IMR-90 (cell line): ENCODE measurements around the gene SH2D7. TPM values are rescaled to one million over a fixed set of nuclear protein-coding genes. Genes with fewer than 3 reads are reported as not detected.

Experiments used
- ATAC-seq: fragments of 200-7000 bp; cut with Tn5 transposase; 2 replicates; pipeline ENCODE4 v1.9.1; 2020; ENCODE audit warnings: low read depth, mild to moderate bottlenecking, moderate library complexity
- BruUV-seq: library from RNA; stranded (reverse); fragments of 400-500 nt; replicated peaks from 2 replicates; lab custom pipeline; 2021; lab: Mats Ljungman, UMichigan
- CTCF ChIA-PET: fragments of 300-600 bp; formaldehyde crosslinking; extraction: SDS; loops from one replicate; lab custom pipeline; 2021; ENCODE audit warnings: antibody characterized with exemption; lab: Yijun Ruan, JAX
- POLR2A ChIA-PET: fragments of 300-600 bp; sonication (Branson Sonifier 250); formaldehyde crosslinking; loops from one replicate; lab custom pipeline; 2022; ENCODE audit warnings: antibody characterized with exemption; ENCODE audit not compliant: unreplicated experiment; lab: Charles Lee
- DNase-seq: peaks from one replicate; pipeline ENCODE4 v3.0.0; 2013
- H2AFZ ChIP-seq: replicated peaks from 2 replicates; pipeline ENCODE3; 2013; ENCODE audit warnings: low read length, mild to moderate bottlenecking; ENCODE audit not compliant: poor library complexity
- H2AK5ac ChIP-seq: 2 replicates; pipeline ENCODE4 v1.6.1; 2013; ENCODE audit warnings: low read depth, low read length, inconsistent platforms
- H2AK9ac ChIP-seq: replicated peaks from 2 replicates; pipeline ENCODE3; 2013; ENCODE audit warnings: mild to moderate bottlenecking, low read depth, low read length, moderate library complexity; ENCODE audit not compliant: poor library complexity
- H2BK120ac ChIP-seq: 2 replicates; pipeline ENCODE4 v1.6.1; 2013; ENCODE audit warnings: low read depth, low read length, inconsistent platforms
- H2BK15ac ChIP-seq: 3 replicates; pipeline ENCODE4 v1.6.1; 2013; ENCODE audit warnings: low read depth, low read length, inconsistent platforms
- H2BK20ac ChIP-seq: 2 replicates; pipeline ENCODE4 v1.6.1; 2013; ENCODE audit warnings: low read depth, mild to moderate bottlenecking, inconsistent platforms, low read length, moderate library complexity
- H2BK5ac ChIP-seq: 2 replicates; pipeline ENCODE4 v1.6.1; 2013; ENCODE audit warnings: mild to moderate bottlenecking, low read depth, low read length, inconsistent platforms; ENCODE audit not compliant: poor library complexity, severe bottlenecking
- H3K14ac ChIP-seq: replicated peaks from 2 replicates; pipeline ENCODE4 v1.6.1; 2013; ENCODE audit warnings: low read depth, low read length, inconsistent platforms
- H3K18ac ChIP-seq: 2 replicates; pipeline ENCODE4 v1.6.1; 2013; ENCODE audit warnings: low read depth, low read length, control low read depth
- H3K23ac ChIP-seq: 2 replicates; pipeline ENCODE4 v1.6.1; 2013; ENCODE audit warnings: low read depth, low read length, inconsistent platforms
- H3K27ac ChIP-seq: 2 replicates; pipeline ENCODE4 v1.5.1; 2013; ENCODE audit warnings: mild to moderate bottlenecking, control low read depth, low read length; ENCODE audit not compliant: insufficient read depth
- H3K27me3 ChIP-seq: 2 replicates; pipeline ENCODE4 v1.6.1; 2013; ENCODE audit warnings: low read length; ENCODE audit not compliant: control insufficient read depth, insufficient read depth
- H3K36me3 ChIP-seq: 2 replicates; pipeline ENCODE4 v1.6.1; 2013; ENCODE audit warnings: low read length, mixed read lengths; ENCODE audit not compliant: control insufficient read depth, insufficient read depth
- H3K4ac ChIP-seq: 2 replicates; pipeline ENCODE4 v1.6.1; 2013; ENCODE audit warnings: low read depth, low read length, inconsistent platforms
- H3K4me1 ChIP-seq: 2 replicates; pipeline ENCODE4 v1.6.1; 2013; ENCODE audit warnings: low read length, mixed read lengths; ENCODE audit not compliant: control insufficient read depth, insufficient read depth
- H3K4me2 ChIP-seq: 2 replicates; pipeline ENCODE4 v1.6.1; 2013; ENCODE audit warnings: low read depth, mild to moderate bottlenecking, control low read depth, low read length, moderate library complexity
- H3K4me3 ChIP-seq: 2 replicates; pipeline ENCODE4 v1.5.1; 2013; ENCODE audit warnings: low read depth, mild to moderate bottlenecking, control low read depth, low read length, moderate library complexity; ENCODE audit not compliant: insufficient read depth
- H3K56ac ChIP-seq: 2 replicates; pipeline ENCODE4 v1.6.1; 2013; ENCODE audit warnings: low read length, inconsistent platforms; ENCODE audit not compliant: insufficient read depth; ENCODE audit errors: extremely low read depth
- H3K79me1 ChIP-seq, 2 experiments: 2 replicates each; pipeline ENCODE4 v1.6.1; 2013; ENCODE audit warnings: low read length in 2 of 2, inconsistent platforms in 1 of 2, low read depth in 1 of 2
- H3K9ac ChIP-seq: 2 replicates; pipeline ENCODE4 v1.6.1; 2013; ENCODE audit warnings: low read depth, low read length, control low read depth
- H3K9me1 ChIP-seq: 2 replicates; pipeline ENCODE4 v1.6.1; 2013; ENCODE audit warnings: low read length, inconsistent platforms; ENCODE audit not compliant: insufficient read depth
- H3K9me3 ChIP-seq: 2 replicates; pipeline ENCODE4 v1.6.1; 2013; ENCODE audit warnings: low read length; ENCODE audit not compliant: control insufficient read depth, insufficient read depth
- H4K20me1 ChIP-seq: 2 replicates; pipeline ENCODE4 v1.6.1; 2013; ENCODE audit warnings: low read length, inconsistent platforms; ENCODE audit not compliant: insufficient read depth
- H4K5ac ChIP-seq: 2 replicates; pipeline ENCODE4 v1.6.1; 2013; ENCODE audit warnings: mild to moderate bottlenecking, low read depth, low read length, control low read depth
- H4K8ac ChIP-seq, 2 experiments: 2 replicates each; pipeline ENCODE4 v1.6.1; 2013; ENCODE audit warnings: low read depth in 2 of 2, low read length in 2 of 2, control low read depth in 1 of 2, inconsistent platforms in 1 of 2
- H4K91ac ChIP-seq: 2 replicates; pipeline ENCODE4 v1.6.1; 2013; ENCODE audit warnings: low read depth, low read length, inconsistent platforms; ENCODE audit not compliant: insufficient read depth
- CEBPB ChIP-seq: IDR thresholded peaks from 2 replicates; pipeline ENCODE4 v1.6.1; 2012; ENCODE audit warnings: low read depth, low read length, improper control_type of control experiment
- SMC3 ChIP-seq: fragments of 150-350 bp; IDR thresholded peaks from 2 replicates; pipeline ENCODE4 v1.6.1; 2016; ENCODE audit warnings: low read depth, mild to moderate bottlenecking, antibody characterized with exemption, low read length, moderate library complexity
- WGBS, 2 experiments: methylation state at CpG; one replicate each; pipeline versions ENCODE4 v1.1.5 to v1.1.7; 2013; ENCODE audit warnings: missing lambda C conversion rate in 2 of 2; ENCODE audit not compliant: insufficient read length in 1 of 2; ENCODE audit errors: extremely low coverage in 2 of 2; 5-methylcytosine and 5-hydroxymethylcytosine counted together
- dilution Hi-C: fragments of 300-500 bp; cut with HindIII; formaldehyde crosslinking; loops from one replicate; pipeline ENCODE4 v1.14.3; 2018; ENCODE audit warnings: low sequenced_read_pairs; ENCODE audit not compliant: unreplicated experiment
- in situ Hi-C: fragments of 300-500 bp; cut with MboI; formaldehyde crosslinking; loops from 3 replicates; pipeline ENCODE4 v1.14.3; 2019; ENCODE audit warnings: low sequenced_read_pairs, inconsistent platforms, mixed read lengths
- intact Hi-C: fragments of 100-400 bp; cut with micrococcal nuclease; formaldehyde crosslinking; loops from 2 replicates; pipeline ENCODE4 v1.10.0; 2022
- polyA plus RNA-seq, 3 experiments: library from polyadenylated mRNA; depleted of rRNA; stranded (reverse); fragments of >200 nt; gene quantifications; 2 replicates each; pipeline ENCODE4 v1.2.3, GENCODE V29; 2012; ENCODE audit warnings: low replicate concordance in 1 of 3
- total RNA-seq: library from RNA; depleted of rRNA; stranded (reverse); fragments of >200 nt; gene quantifications from 2 replicates; pipeline ENCODE4 v1.2.3, GENCODE V29; 2012

The SH2D7 gene
- total and polyA plus RNA-seq, 2 of the 4 experiments (the other 2 are of a cell fraction), result not detected

DNA sequence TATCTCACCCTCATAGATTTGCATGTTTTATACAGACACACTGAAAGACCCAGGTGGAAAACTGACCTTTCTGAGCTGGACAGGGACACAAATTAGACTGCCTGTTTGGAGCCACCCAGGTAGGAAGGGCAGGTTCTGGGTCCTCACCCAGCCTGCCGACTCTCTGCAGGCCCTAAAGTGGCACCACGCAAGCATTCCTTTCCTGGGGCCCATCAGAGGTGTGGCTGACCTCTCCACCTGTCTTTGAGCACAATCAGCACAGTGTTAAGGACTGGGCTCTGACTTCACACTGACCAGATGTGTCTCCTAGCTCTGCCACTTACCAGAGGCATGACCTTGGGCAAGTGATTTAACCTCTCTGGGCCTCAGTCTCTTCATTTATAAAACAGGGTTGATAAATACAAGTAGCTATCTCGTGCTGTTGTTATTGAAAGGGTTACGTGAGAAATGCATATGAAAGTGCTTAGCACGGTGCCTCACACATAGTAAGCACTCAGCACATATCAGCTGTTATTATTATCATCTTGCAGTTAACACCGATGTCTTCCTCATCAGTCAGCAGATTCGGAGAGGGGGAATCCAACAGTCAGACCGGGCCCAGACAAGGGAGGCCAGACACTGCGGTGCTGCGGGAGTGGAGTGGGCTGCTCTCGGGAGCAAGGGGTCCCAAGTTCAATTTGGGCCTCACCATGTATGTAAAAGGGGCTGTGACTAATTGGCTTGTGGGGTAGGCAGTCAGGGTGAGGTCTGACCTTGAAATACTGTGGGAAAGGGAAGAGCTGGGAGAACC lies 12.9 kb upstream of the SH2D7 start (continued):
- TF ChIP-seq CEBPB, result no peak

- no peak overlapping the region for H3K4me2 ChIP-seq
- H2BK15ac ChIP-seq, result no peak overlapping the region
- H2AFZ ChIP-seq, result no peak overlapping the region
- no peak overlapping the region for H4K5ac ChIP-seq
- peaks cover 4% of the 10 kb centered on the region; the same call in 1 of the 2 replicates for H4K20me1 ChIP-seq
- 80% methylated on average over 1 of the region's 8 CpGs; no CpG with 5 or more reads in 1 of the 2 experiments for WGBS, 2 experiments
- 0 out of 2 replicates have a peak overlapping the region, but pooled peaks have one; percentile 6 for H4K91ac ChIP-seq
- intact Hi-C loops, result no loop called here
- POLR2A ChIA-PET, result no interaction called here
- no peak overlapping the region for H3K18ac ChIP-seq
- H3K56ac ChIP-seq, result no peak overlapping the region
- ATAC-seq (no peak), DNase-seq (no peak)
- no peak overlapping the region for H2BK20ac ChIP-seq
- H2AK5ac ChIP-seq, result 0 out of 2 replicates have a peak overlapping the region, but pooled peaks have one; percentile 8
- H3K23ac ChIP-seq, result no peak overlapping the region
- H3K36me3 ChIP-seq, result no peaks in the 10 kb centered on the region
- no peak overlapping the region for H3K4me3 ChIP-seq
- peaks cover 20% of the 10 kb centered on the region for H3K9me1 ChIP-seq
- no peak overlapping the region for H4K8ac ChIP-seq
- dilution Hi-C loops, result no loop called here
- H3K14ac ChIP-seq, result no peak overlapping the region
- CTCF ChIA-PET, result interaction anchor here (0.5 kb wide), 1 partner anchor 33 kb away, joined by 3 read pairs; no protein-coding TSS in a partner anchor
- no peaks in the 10 kb centered on the region for H3K9me3 ChIP-seq
- no peak overlapping the region for H3K27ac ChIP-seq
- no peak overlapping the region for H3K9ac ChIP-seq
- H3K27me3 ChIP-seq, result no peaks in the 10 kb centered on the region
- no peak overlapping the region for H2BK120ac ChIP-seq
- H3K79me1 ChIP-seq, result peaks cover 4 to 17% of the 10 kb centered on the region in 2 experiments; a peak in 2 of 4 replicates
- no TSS peak for BruUV-seq
- in situ Hi-C loops, result no loop called here
- no peak overlapping the region for H2AK9ac ChIP-seq
- H3K4me1 ChIP-seq, result peaks cover 19% of the 10 kb centered on the region
- H3K4ac ChIP-seq, result no peak overlapping the region; the same call in 1 of the 2 replicates
- no peak overlapping the region for H2BK5ac ChIP-seq
- no peak for TF ChIP-seq SMC3
These were observed 12.3 kb upstream of the SH2D7 start for GRCh38 chr15:78080088-78080460.
